IMR-90 (cell line): ENCODE data around the gene GCKR. TPM values are rescaled to one million over a fixed set of nuclear protein-coding genes. Genes with fewer than 3 reads are reported as not detected.

ENCODE experiments used
- ATAC-seq: fragments of 200-7000 bp; cut with Tn5 transposase; 2 replicates; pipeline ENCODE4 v1.9.1; 2020; ENCODE audit warnings: low read depth, mild to moderate bottlenecking, moderate library complexity
- BruUV-seq: library from RNA; stranded (reverse); fragments of 400-500 nt; replicated peaks from 2 replicates; lab custom pipeline; 2021; lab: Mats Ljungman, UMichigan
- CTCF ChIA-PET: fragments of 300-600 bp; formaldehyde crosslinking; extraction: SDS; loops from one replicate; lab custom pipeline; 2021; ENCODE audit warnings: antibody characterized with exemption; lab: Yijun Ruan, JAX
- POLR2A ChIA-PET: fragments of 300-600 bp; sonication (Branson Sonifier 250); formaldehyde crosslinking; loops from one replicate; lab custom pipeline; 2022; ENCODE audit warnings: antibody characterized with exemption; ENCODE audit not compliant: unreplicated experiment; lab: Charles Lee
- DNase-seq: peaks from one replicate; pipeline ENCODE4 v3.0.0; 2013
- H2AFZ ChIP-seq: replicated peaks from 2 replicates; pipeline ENCODE3; 2013; ENCODE audit warnings: low read length, mild to moderate bottlenecking; ENCODE audit not compliant: poor library complexity
- H2AK5ac ChIP-seq: 2 replicates; pipeline ENCODE4 v1.6.1; 2013; ENCODE audit warnings: low read depth, low read length, inconsistent platforms
- H2AK9ac ChIP-seq: replicated peaks from 2 replicates; pipeline ENCODE3; 2013; ENCODE audit warnings: mild to moderate bottlenecking, low read depth, low read length, moderate library complexity; ENCODE audit not compliant: poor library complexity
- H2BK120ac ChIP-seq: 2 replicates; pipeline ENCODE4 v1.6.1; 2013; ENCODE audit warnings: low read depth, low read length, inconsistent platforms
- H2BK15ac ChIP-seq: 3 replicates; pipeline ENCODE4 v1.6.1; 2013; ENCODE audit warnings: low read depth, low read length, inconsistent platforms
- H2BK20ac ChIP-seq: 2 replicates; pipeline ENCODE4 v1.6.1; 2013; ENCODE audit warnings: low read depth, mild to moderate bottlenecking, inconsistent platforms, low read length, moderate library complexity
- H2BK5ac ChIP-seq: 2 replicates; pipeline ENCODE4 v1.6.1; 2013; ENCODE audit warnings: mild to moderate bottlenecking, low read depth, low read length, inconsistent platforms; ENCODE audit not compliant: poor library complexity, severe bottlenecking
- H3K14ac ChIP-seq: replicated peaks from 2 replicates; pipeline ENCODE4 v1.6.1; 2013; ENCODE audit warnings: low read depth, low read length, inconsistent platforms
- H3K18ac ChIP-seq: 2 replicates; pipeline ENCODE4 v1.6.1; 2013; ENCODE audit warnings: low read depth, low read length, control low read depth
- H3K23ac ChIP-seq: 2 replicates; pipeline ENCODE4 v1.6.1; 2013; ENCODE audit warnings: low read depth, low read length, inconsistent platforms
- H3K27ac ChIP-seq: 2 replicates; pipeline ENCODE4 v1.5.1; 2013; ENCODE audit warnings: mild to moderate bottlenecking, control low read depth, low read length; ENCODE audit not compliant: insufficient read depth
- H3K27me3 ChIP-seq: 2 replicates; pipeline ENCODE4 v1.6.1; 2013; ENCODE audit warnings: low read length; ENCODE audit not compliant: control insufficient read depth, insufficient read depth
- H3K36me3 ChIP-seq: 2 replicates; pipeline ENCODE4 v1.6.1; 2013; ENCODE audit warnings: low read length, mixed read lengths; ENCODE audit not compliant: control insufficient read depth, insufficient read depth
- H3K4ac ChIP-seq: 2 replicates; pipeline ENCODE4 v1.6.1; 2013; ENCODE audit warnings: low read depth, low read length, inconsistent platforms
- H3K4me1 ChIP-seq: 2 replicates; pipeline ENCODE4 v1.6.1; 2013; ENCODE audit warnings: low read length, mixed read lengths; ENCODE audit not compliant: control insufficient read depth, insufficient read depth
- H3K4me2 ChIP-seq: 2 replicates; pipeline ENCODE4 v1.6.1; 2013; ENCODE audit warnings: low read depth, mild to moderate bottlenecking, control low read depth, low read length, moderate library complexity
- H3K4me3 ChIP-seq: 2 replicates; pipeline ENCODE4 v1.5.1; 2013; ENCODE audit warnings: low read depth, mild to moderate bottlenecking, control low read depth, low read length, moderate library complexity; ENCODE audit not compliant: insufficient read depth
- H3K56ac ChIP-seq: 2 replicates; pipeline ENCODE4 v1.6.1; 2013; ENCODE audit warnings: low read length, inconsistent platforms; ENCODE audit not compliant: insufficient read depth; ENCODE audit errors: extremely low read depth
- H3K79me1 ChIP-seq, 2 experiments: 2 replicates each; pipeline ENCODE4 v1.6.1; 2013; ENCODE audit warnings: low read length in 2 of 2, inconsistent platforms in 1 of 2, low read depth in 1 of 2
- H3K9ac ChIP-seq: 2 replicates; pipeline ENCODE4 v1.6.1; 2013; ENCODE audit warnings: low read depth, low read length, control low read depth
- H3K9me1 ChIP-seq: 2 replicates; pipeline ENCODE4 v1.6.1; 2013; ENCODE audit warnings: low read length, inconsistent platforms; ENCODE audit not compliant: insufficient read depth
- H3K9me3 ChIP-seq: 2 replicates; pipeline ENCODE4 v1.6.1; 2013; ENCODE audit warnings: low read length; ENCODE audit not compliant: control insufficient read depth, insufficient read depth
- H4K20me1 ChIP-seq: 2 replicates; pipeline ENCODE4 v1.6.1; 2013; ENCODE audit warnings: low read length, inconsistent platforms; ENCODE audit not compliant: insufficient read depth
- H4K5ac ChIP-seq: 2 replicates; pipeline ENCODE4 v1.6.1; 2013; ENCODE audit warnings: mild to moderate bottlenecking, low read depth, low read length, control low read depth
- H4K8ac ChIP-seq, 2 experiments: 2 replicates each; pipeline ENCODE4 v1.6.1; 2013; ENCODE audit warnings: low read depth in 2 of 2, low read length in 2 of 2, control low read depth in 1 of 2, inconsistent platforms in 1 of 2
- H4K91ac ChIP-seq: 2 replicates; pipeline ENCODE4 v1.6.1; 2013; ENCODE audit warnings: low read depth, low read length, inconsistent platforms; ENCODE audit not compliant: insufficient read depth
- BHLHE40 ChIP-seq: fragments of 150-350 bp; IDR thresholded peaks from 2 replicates; pipeline ENCODE4 v1.6.1; 2016; ENCODE audit warnings: mild to moderate bottlenecking, low read depth, low read length
- FOS ChIP-seq: fragments of 150-350 bp; IDR thresholded peaks from 2 replicates; pipeline ENCODE4 v1.6.1; 2016; ENCODE audit warnings: low read depth, low read length
- MAFK ChIP-seq: IDR thresholded peaks from 2 replicates; pipeline ENCODE4 v1.6.1; 2012; ENCODE audit warnings: low read depth, low read length, improper control_type of control experiment
- MXI1 ChIP-seq: IDR thresholded peaks from 2 replicates; pipeline ENCODE4 v1.6.1; 2012; ENCODE audit warnings: low read depth, mild to moderate bottlenecking, low read length, moderate library complexity, borderline replicate concordance
- POLR2A ChIP-seq: IDR thresholded peaks from 2 replicates; pipeline ENCODE4 v1.6.1; 2012; ENCODE audit warnings: mild to moderate bottlenecking, low read depth, low read length
- WGBS, 2 experiments: methylation state at CpG; one replicate each; pipeline versions ENCODE4 v1.1.5 to v1.1.7; 2013; ENCODE audit warnings: missing lambda C conversion rate in 2 of 2; ENCODE audit not compliant: insufficient read length in 1 of 2; ENCODE audit errors: extremely low coverage in 2 of 2; 5-methylcytosine and 5-hydroxymethylcytosine counted together
- dilution Hi-C: fragments of 300-500 bp; cut with HindIII; formaldehyde crosslinking; loops from one replicate; pipeline ENCODE4 v1.14.3; 2018; ENCODE audit warnings: low sequenced_read_pairs; ENCODE audit not compliant: unreplicated experiment
- in situ Hi-C: fragments of 300-500 bp; cut with MboI; formaldehyde crosslinking; loops from 3 replicates; pipeline ENCODE4 v1.14.3; 2019; ENCODE audit warnings: low sequenced_read_pairs, inconsistent platforms, mixed read lengths
- intact Hi-C: fragments of 100-400 bp; cut with micrococcal nuclease; formaldehyde crosslinking; loops from 2 replicates; pipeline ENCODE4 v1.10.0; 2022
- polyA plus RNA-seq, 3 experiments: library from polyadenylated mRNA; depleted of rRNA; stranded (reverse); fragments of >200 nt; gene quantifications; 2 replicates each; pipeline ENCODE4 v1.2.3, GENCODE V29; 2012; ENCODE audit warnings: low replicate concordance in 1 of 3
- total RNA-seq: library from RNA; depleted of rRNA; stranded (reverse); fragments of >200 nt; gene quantifications from 2 replicates; pipeline ENCODE4 v1.2.3, GENCODE V29; 2012

GCKR gene
- total and polyA plus RNA-seq, 2 of the 4 experiments (the other 2 are of a cell fraction) = under 0.01 to 0.41 TPM

- Histone ChIP-seq H3K4me2 (no peak overlapping the region), H3K23ac (no peak overlapping the region), H3K27me3 (peaks cover 28% of the 10 kb centered on the region), H4K5ac (no peak overlapping the region), H2BK20ac (no peak overlapping the region), H3K4ac (no peak overlapping the region), H3K9me3 (0 out of 2 replicates have a peak, but pooled peaks cover 2% of the 10 kb centered on the region), H4K20me1 (no peaks in the 10 kb centered on the region), H2AFZ (no peak overlapping the region), H3K14ac (no peak overlapping the region), H3K36me3 (no peaks in the 10 kb centered on the region), H4K91ac (no peak overlapping the region), H3K9me1 (no peaks in the 10 kb centered on the region), H3K4me3 (no peak overlapping the region), H2AK9ac (no peak overlapping the region), H2AK5ac (no peak overlapping the region), H4K8ac (no peak overlapping the region), H3K9ac (no peak overlapping the region), H2BK5ac (no peak overlapping the region), H3K56ac (no peak overlapping the region), H3K4me1 (no peaks in the 10 kb centered on the region), H3K79me1 (no peaks in the 10 kb centered on the region), H3K27ac (no peak overlapping the region), H2BK15ac (no peak overlapping the region), H3K18ac (no peak overlapping the region), H2BK120ac (no peak overlapping the region)
- dilution Hi-C loops = no loop called here
- intact Hi-C loops = no loop called here
- ATAC-seq = no peak
- no peak for DNase-seq
- no peak for TF ChIP-seq MAFK
- no peak for TF ChIP-seq BHLHE40
- TF ChIP-seq POLR2A = no peak
- no peak for TF ChIP-seq MXI1
- TF ChIP-seq FOS = no peak
- in situ Hi-C loops = no loop called here
- 63% methylated on average over 1 of the region's 2 CpGs; no CpG with 5 or more reads in 1 of the 2 experiments for WGBS, 2 experiments
- BruUV-seq = no TSS peak
- ChIA-PET CTCF (no interaction called here), POLR2A (no interaction called here)
Observed at GRCh38 chr2:27520316-27520715, 23.7 kb downstream of the GCKR start.
